Psoas muscle (tissue), 8 donors: ENCODE results near the gene SEC14L1. TPM values are rescaled to one million over a fixed set of nuclear protein-coding genes. Genes with fewer than 3 reads are reported as not detected.
A peak's percentile ranks its signal among the peaks of the same experiment; 100 is the strongest.

ENCODE experiments used
- ATAC-seq, 4 donors: fragments of 200-7000 bp; cut with Tn5 transposase; one replicate each; pipeline ENCODE4 v1.9.1; 2020; ENCODE audit warnings: moderate library complexity in 3 of 4, mild to moderate bottlenecking in 2 of 4
- DNase-seq, 2 donors: peaks; one replicate each; pipeline ENCODE4 v3.0.0-alpha.2; 2020
- H3K27ac ChIP-seq: fragments of 200-600 bp; one replicate; pipeline ENCODE4 v1.8.0; 2022
- H3K27me3 ChIP-seq, 3 donors: fragments of 200-600 bp in 1 of 3; one replicate each; pipeline versions ENCODE4 v1.6.1 to v1.8.0; 2013 to 2022; ENCODE audit warnings: low read length in 2 of 3, mild to moderate bottlenecking in 2 of 3, moderate library complexity in 1 of 3; ENCODE audit not compliant: insufficient read depth in 3 of 3
- H3K36me3 ChIP-seq, 2 donors: fragments of 200-600 bp in 1 of 2; one replicate each; pipeline versions ENCODE4 v1.6.1 to v1.8.0; 2013 to 2022; ENCODE audit warnings: low read depth in 1 of 2, mild to moderate bottlenecking in 1 of 2, moderate library complexity in 1 of 2; ENCODE audit not compliant: insufficient read depth in 1 of 2
- H3K4me1 ChIP-seq: fragments of 200-600 bp; one replicate; pipeline ENCODE4 v1.8.0; 2022
- H3K4me3 ChIP-seq: fragments of 200-600 bp; one replicate; pipeline ENCODE4 v1.8.0; 2022; ENCODE audit warnings: mild to moderate bottlenecking
- H3K9me3 ChIP-seq: fragments of 200-600 bp; one replicate; pipeline ENCODE4 v1.8.0; 2022
- WGBS, 3 donors: extraction: QIAGEN DNeasy Blood & Tissue Kit; methylation state at CpG; one replicate each; pipeline versions ENCODE4 v1.1.6 to v1.1.7; 2013; 5-methylcytosine and 5-hydroxymethylcytosine counted together
- intact Hi-C, 2 donors: fragments of 100-400 bp; cut with DNase I; formaldehyde crosslinking; loops; one replicate each; pipeline versions ENCODE4 v1.11.0 to v1.14.2; 2022
- polyA plus RNA-seq, 3 donors: library from polyadenylated mRNA; stranded (reverse); fragments of 200-250 nt; gene quantifications; one replicate each; pipeline ENCODE4 v1.2.3, GENCODE V29; 2013
- total RNA-seq, 4 donors: library from RNA; stranded (reverse); fragmentation: NEBNext Ultra II Directional in 2 of 4; extraction: Animal tissue kit (Norgen Biotek cat#: 25700) in 2 of 4; gene quantifications; one replicate each; pipeline versions ENCODE4 v1.2.1 to v1.2.4, GENCODE V29; 2021 to 2023
- TF ChIP-seq, protein P1 (sequence below): fragments of 200-600 bp; IDR thresholded peaks from one replicate; pipeline ENCODE4 v1.8.0; 2022; ENCODE audit warnings: antibody characterized with exemption
- donor health status: healthy with polysubstance abuse.
- donor health status: DM: no; HTN: no; CAD: no; lungs with moderate emphysema.
- donor health status: Bipolar disorder and iron deficiency.
- donor health status: healthy.
- donor health status: DM: yes; HTN: yes; CAD: no.
- donor health status: DM: no; HTN: no; CAD: no.
- donor health status: DM: no; HTN: no; CAD: no.
- donor health status: DM: yes; HTN: yes; CAD: no.

The SEC14L1 gene
- total and polyA plus RNA-seq, 7 donors, result 38.6 to 98.9 (median 69.1) TPM

DNA sequence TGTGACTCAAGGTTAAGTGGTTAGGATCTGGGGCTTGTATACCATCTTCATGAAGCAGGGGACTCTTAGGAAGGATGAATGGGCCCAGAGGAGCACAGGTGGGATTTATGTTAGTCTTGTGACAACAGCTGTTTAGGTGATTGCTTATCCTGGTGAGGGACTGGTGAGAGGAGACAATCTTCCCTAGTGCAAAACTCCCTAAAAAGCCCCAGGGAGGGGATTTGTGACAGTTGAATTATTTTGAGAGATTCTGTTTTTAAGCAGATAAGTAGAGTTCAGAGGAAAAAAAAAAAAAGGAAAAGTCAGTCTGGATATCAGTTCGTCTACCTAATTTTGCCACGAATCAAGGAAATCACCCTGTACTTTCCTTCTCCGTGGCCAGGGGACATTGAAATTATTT is 35.1 kb upstream of the SEC14L1 start:
- intact Hi-C loops, result no loop called here
- WGBS, 3 donors, result 75 to 87% (median 76%) methylated on average over 3 of the region's 3 CpGs
- no peak overlapping the region for H3K27ac ChIP-seq

DNA sequence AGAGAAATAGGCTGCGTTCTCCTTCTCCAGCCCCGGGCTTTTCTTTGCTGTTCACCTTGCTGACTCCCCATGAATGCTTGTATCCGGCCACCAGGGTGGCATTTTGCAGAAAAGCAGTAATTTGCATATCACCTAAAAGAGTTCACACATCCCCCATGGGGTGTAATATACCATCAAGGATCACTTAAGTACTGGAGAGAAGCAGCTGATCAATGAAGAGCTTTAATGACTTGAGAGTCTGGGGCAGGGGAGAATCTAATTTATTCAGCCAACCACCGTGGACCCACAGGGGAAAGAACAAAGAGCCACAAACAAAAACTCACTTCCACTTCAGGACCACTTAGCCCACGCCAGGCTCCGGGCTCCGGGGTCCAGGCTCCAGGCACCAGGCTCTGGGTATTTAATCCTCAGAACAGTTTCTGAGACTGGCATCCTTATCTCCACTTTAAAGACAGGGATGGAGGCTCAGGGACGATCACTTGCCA is 33.9 kb upstream of the SEC14L1 start:
- Histone ChIP-seq H3K36me3 (no peaks in the 10 kb centered on the region), H3K4me3 (no peak overlapping the region), H3K9me3 (no peaks in the 10 kb centered on the region), H3K27ac (peak overlapping the region; percentile 41), H3K27me3 (no peaks in the 10 kb centered on the region), H3K4me1 (peaks cover 24% of the 10 kb centered on the region)
- DNase-seq (no peak), ATAC-seq (no peak)
- TF ChIP-seq, protein P1, sequence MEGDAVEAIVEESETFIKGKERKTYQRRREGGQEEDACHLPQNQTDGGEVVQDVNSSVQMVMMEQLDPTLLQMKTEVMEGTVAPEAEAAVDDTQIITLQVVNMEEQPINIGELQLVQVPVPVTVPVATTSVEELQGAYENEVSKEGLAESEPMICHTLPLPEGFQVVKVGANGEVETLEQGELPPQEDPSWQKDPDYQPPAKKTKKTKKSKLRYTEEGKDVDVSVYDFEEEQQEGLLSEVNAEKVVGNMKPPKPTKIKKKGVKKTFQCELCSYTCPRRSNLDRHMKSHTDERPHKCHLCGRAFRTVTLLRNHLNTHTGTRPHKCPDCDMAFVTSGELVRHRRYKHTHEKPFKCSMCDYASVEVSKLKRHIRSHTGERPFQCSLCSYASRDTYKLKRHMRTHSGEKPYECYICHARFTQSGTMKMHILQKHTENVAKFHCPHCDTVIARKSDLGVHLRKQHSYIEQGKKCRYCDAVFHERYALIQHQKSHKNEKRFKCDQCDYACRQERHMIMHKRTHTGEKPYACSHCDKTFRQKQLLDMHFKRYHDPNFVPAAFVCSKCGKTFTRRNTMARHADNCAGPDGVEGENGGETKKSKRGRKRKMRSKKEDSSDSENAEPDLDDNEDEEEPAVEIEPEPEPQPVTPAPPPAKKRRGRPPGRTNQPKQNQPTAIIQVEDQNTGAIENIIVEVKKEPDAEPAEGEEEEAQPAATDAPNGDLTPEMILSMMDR, result no peak
- intact Hi-C loops, result no loop called here
- 85 to 90% (median 87%) methylated on average over 8 of the region's 8 CpGs for WGBS, 3 donors

More for the DNA sequence above, 35.1 kb upstream of the SEC14L1 start:
- DNase-seq (no peak), ATAC-seq (no peak)
- Histone ChIP-seq H3K36me3 (no peaks in the 10 kb centered on the region), H3K4me3 (no peak overlapping the region), H3K4me1 (peaks cover 23% of the 10 kb centered on the region), H3K27me3 (no peaks in the 10 kb centered on the region), H3K9me3 (no peaks in the 10 kb centered on the region)
- TF ChIP-seq, protein P1, result no peak

DNA sequence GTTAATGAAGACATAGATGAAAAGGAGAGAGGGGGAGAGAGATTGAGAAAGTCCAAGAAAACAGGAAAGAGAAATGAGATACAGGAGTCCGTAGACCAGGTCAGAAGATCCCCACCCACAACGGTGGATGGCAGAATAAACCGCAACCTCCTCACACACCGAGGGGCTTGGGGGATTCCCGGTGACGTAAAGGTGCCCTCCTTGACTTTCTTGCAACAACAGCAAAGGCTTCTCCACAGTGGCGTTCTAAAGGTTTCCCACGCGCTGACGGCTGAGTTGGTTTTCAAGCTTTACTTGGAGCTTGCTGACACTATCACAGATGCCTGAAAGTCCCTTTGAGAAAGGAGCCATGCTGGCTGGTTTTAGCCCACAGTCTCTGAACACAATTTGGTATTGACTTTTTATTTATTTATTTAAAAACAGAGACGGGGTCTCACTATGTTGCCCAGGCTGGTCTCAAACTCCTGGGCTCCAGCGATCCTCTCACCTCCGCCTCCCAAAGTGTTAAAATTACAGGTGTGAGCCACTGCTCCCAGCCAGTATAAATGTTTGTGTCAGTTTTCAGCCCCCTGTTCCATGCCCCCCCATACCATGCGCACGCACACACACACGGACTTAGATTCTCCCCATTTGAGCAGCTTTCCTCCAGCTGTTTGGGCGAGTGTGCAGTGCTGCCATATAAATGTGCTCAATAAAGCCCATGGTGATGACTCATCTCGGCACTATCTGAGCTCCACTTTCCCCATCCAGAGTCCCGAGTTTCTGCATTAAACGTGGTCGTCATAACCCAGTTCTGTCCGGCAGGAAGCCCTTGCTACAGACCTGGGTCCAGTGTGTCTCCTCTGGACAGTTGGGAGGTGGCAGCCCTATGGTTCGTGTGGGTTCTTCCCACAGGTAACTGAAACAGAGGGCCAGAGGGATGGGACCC is 33.0 kb upstream of the SEC14L1 start:
- peak in 3 of 4 donors; percentile 16 to 34 (median 25) for ATAC-seq
- no peaks in the 10 kb centered on the region for H3K36me3 ChIP-seq
- DNase-seq, result no peak
- intact Hi-C loops, result no loop called here
- peak overlapping the region; percentile 41 for H3K27ac ChIP-seq
- H3K9me3 ChIP-seq, result no peaks in the 10 kb centered on the region
- WGBS, 3 donors, result 86 to 90% (median 88%) methylated on average over 23 of the region's 23 CpGs
- H3K4me1 ChIP-seq, result peaks cover 24% of the 10 kb centered on the region
- no peak overlapping the region for H3K4me3 ChIP-seq
- H3K27me3 ChIP-seq, result no peaks in the 10 kb centered on the region
- TF ChIP-seq, protein P1, result no peak

DNA sequence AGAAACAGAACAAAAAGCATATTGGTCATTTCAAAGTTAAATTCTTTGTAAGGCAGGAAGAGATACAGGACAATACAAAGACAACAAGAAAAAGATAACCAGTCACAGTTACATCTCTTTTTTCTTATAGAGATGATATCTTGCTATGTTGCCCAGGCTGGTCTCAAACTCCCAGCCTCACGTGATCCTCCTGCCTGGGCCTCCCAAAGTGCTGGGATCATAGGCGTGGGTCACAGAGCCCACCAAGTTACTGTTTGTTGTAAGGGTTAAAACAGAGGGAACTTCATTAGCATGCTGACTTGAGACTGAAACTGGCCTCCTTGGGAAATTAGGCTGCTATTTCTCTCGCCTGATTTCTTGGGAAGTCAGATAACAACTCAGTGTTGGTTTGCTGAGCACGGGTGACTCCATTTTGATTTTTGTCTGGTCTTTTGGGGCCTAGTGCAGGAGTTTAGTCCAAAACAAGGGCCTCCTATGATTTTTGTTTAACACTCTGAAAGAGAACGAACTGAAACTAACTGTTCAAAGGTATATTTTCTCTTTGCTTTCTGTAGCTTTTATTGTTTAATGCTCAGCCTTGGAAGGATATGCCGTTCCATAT is 31.5 kb upstream of the SEC14L1 start:
- H3K9me3 ChIP-seq, result no peaks in the 10 kb centered on the region
- H3K36me3 ChIP-seq, result no peaks in the 10 kb centered on the region
- WGBS, 3 donors, result 72 to 74% (median 72%) methylated on average over 6 of the region's 6 CpGs
- intact Hi-C loops, result no loop called here
- TF ChIP-seq, protein P1, result no peak
- H3K27me3 ChIP-seq, result no peaks in the 10 kb centered on the region
- H3K4me3 ChIP-seq, result peak overlapping the region; percentile 34
- H3K4me1 ChIP-seq, result peaks cover 20% of the 10 kb centered on the region
- ATAC-seq (no peak), DNase-seq (no peak)
- peak overlapping the region; percentile 81 for H3K27ac ChIP-seq
